B cell (primary cell): ENCODE results near the gene PACSIN2. TPM values are rescaled to one million over a fixed set of nuclear protein-coding genes. Genes with fewer than 3 reads are reported as not detected.
A peak's percentile ranks its signal among the peaks of the same experiment; 100 is the strongest.

Experiments
- ATAC-seq: fragments of 200-7000 bp; cut with Tn5 transposase; one replicate; pipeline ENCODE4 v1.10.0; 2021; ENCODE audit warnings: low read depth, mild to moderate bottlenecking, moderate number of reproducible peaks, moderate library complexity
- CTCF ChIA-PET: fragments of 350-600 bp; sonication (Branson Sonifier 250); formaldehyde crosslinking; loops from one replicate; lab custom pipeline; 2021; ENCODE audit warnings: antibody characterized with exemption, inconsistent platforms; lab: Charles Lee
- POLR2A ChIA-PET: fragments of 350-600 bp; sonication (Branson Sonifier 250); formaldehyde crosslinking; loops from one replicate; lab custom pipeline; 2021; ENCODE audit warnings: antibody characterized with exemption; lab: Charles Lee
- DNase-seq: peaks from one replicate; pipeline ENCODE4 v3.0.0; 2013
- H2AFZ ChIP-seq: 2 replicates; pipeline ENCODE4 v1.6.1; 2012; ENCODE audit warnings: mild to moderate bottlenecking, low read depth, low read length; ENCODE audit not compliant: insufficient read depth, poor library complexity, severe bottlenecking
- H3K27ac ChIP-seq, 2 donors: 1 replicate in 1 of 2; 2 replicates in 1 of 2; pipeline ENCODE4 v1.5.1; 2012 to 2013; ENCODE audit warnings: low read length in 2 of 2, mild to moderate bottlenecking in 2 of 2, moderate library complexity in 1 of 2
- H3K27me3 ChIP-seq, 4 experiments: fragments of 200-600 bp in 1 of 4; sonication (generic) in 1 of 4; replicated peaks in 1 of 4; 1 replicate in 2 of 4; 2 replicates in 2 of 4; pipeline versions ENCODE4 v1.6.1 to v1.7.0; 2013 to 2016; ENCODE audit warnings: low read length in 3 of 4, mild to moderate bottlenecking in 2 of 4, mixed read lengths in 1 of 4, moderate library complexity in 1 of 4; ENCODE audit not compliant: insufficient read depth in 4 of 4, control insufficient read depth in 3 of 4; ENCODE audit errors: control extremely low read depth in 1 of 4
- H3K36me3 ChIP-seq, 2 experiments: replicated peaks in 1 of 2; 1 replicate in 1 of 2; 2 replicates in 1 of 2; pipeline versions ENCODE4 v1.6.1 to v1.7.1; 2013; ENCODE audit warnings: low read length in 1 of 2; ENCODE audit not compliant: insufficient read depth in 2 of 2, control insufficient read depth in 1 of 2; ENCODE audit errors: control extremely low read depth in 1 of 2, extremely low read depth in 1 of 2
- H3K4me1 ChIP-seq, 2 donors: fragments of 200-600 bp in 1 of 2; sonication (generic) in 1 of 2; 1 replicate in 1 of 2; 2 replicates in 1 of 2; pipeline versions ENCODE4 v1.5.1 to v1.6.1; 2013 to 2017; ENCODE audit warnings: low read length in 2 of 2; ENCODE audit not compliant: control insufficient read depth in 2 of 2, insufficient read depth in 2 of 2
- H3K4me2 ChIP-seq: replicated peaks from 2 replicates; pipeline ENCODE3; 2012; ENCODE audit warnings: mild to moderate bottlenecking, low read depth, low read length; ENCODE audit not compliant: poor library complexity, severe bottlenecking
- H3K4me3 ChIP-seq, 5 experiments: fragments of 200-600 bp in 1 of 5; sonication (generic) in 1 of 5; 1 replicate in 3 of 5; 2 replicates in 2 of 5; pipeline versions ENCODE4 v1.5.1 to v1.7.0; 2011 to 2016; ENCODE audit warnings: low read length in 4 of 5, mild to moderate bottlenecking in 4 of 5, low read depth in 2 of 5, control low read depth in 1 of 5, moderate library complexity in 1 of 5; ENCODE audit not compliant: insufficient read depth in 1 of 5; ENCODE audit errors: control extremely low read depth in 1 of 5, extremely low read depth in 1 of 5
- H3K79me2 ChIP-seq: fragments of 200-600 bp; sonication (generic); one replicate; pipeline ENCODE4 v1.6.0; 2016; ENCODE audit warnings: low read length; ENCODE audit not compliant: control insufficient read depth, insufficient read depth
- H3K9ac ChIP-seq: fragments of 200-600 bp; sonication (generic); 2 replicates; pipeline ENCODE4 v1.6.1; 2017; ENCODE audit warnings: mild to moderate bottlenecking, low read length, moderate library complexity
- H3K9me3 ChIP-seq, 3 donors: one replicate each; pipeline versions ENCODE4 v1.6.1 to v1.7.1; 2013; ENCODE audit warnings: low read length in 2 of 3; ENCODE audit not compliant: control insufficient read depth in 2 of 3, insufficient read depth in 1 of 3; ENCODE audit errors: control extremely low read depth in 1 of 3
- H4K20me1 ChIP-seq: 2 replicates; pipeline ENCODE4 v1.6.0; 2012; ENCODE audit warnings: mild to moderate bottlenecking, low read length; ENCODE audit not compliant: insufficient read depth, control insufficient read depth, poor library complexity, severe bottlenecking
- H3K27ac Mint-ChIP-seq: one replicate; pipeline ENCODE4 v1.8.0; 2021; ENCODE audit warnings: mixed read lengths
- H3K27me3 Mint-ChIP-seq: one replicate; pipeline ENCODE4 v1.8.0; 2021; ENCODE audit warnings: mixed read lengths
- H3K4me1 Mint-ChIP-seq: one replicate; pipeline ENCODE4 v1.8.0; 2021; ENCODE audit warnings: mixed read lengths
- H3K4me3 Mint-ChIP-seq: one replicate; pipeline ENCODE4 v1.8.0; 2021; ENCODE audit warnings: mixed read lengths
- H3K9me3 Mint-ChIP-seq: one replicate; pipeline ENCODE4 v1.8.0; 2022; ENCODE audit warnings: mixed read lengths; ENCODE audit not compliant: insufficient read depth
- EZH2 ChIP-seq: IDR thresholded peaks from 2 replicates; pipeline ENCODE4 v1.6.1; 2012; ENCODE audit warnings: borderline replicate concordance, low read depth, mild to moderate bottlenecking, moderate library complexity, low read length; ENCODE audit not compliant: insufficient read depth, poor library complexity, severe bottlenecking
- WGBS: methylation state at CpG from one replicate; pipeline ENCODE4 v1.1.5; 2013; ENCODE audit warnings: missing lambda C conversion rate; ENCODE audit not compliant: insufficient coverage; 5-methylcytosine and 5-hydroxymethylcytosine counted together
- intact Hi-C: fragments of 100-400 bp; cut with micrococcal nuclease; formaldehyde crosslinking; loops from one replicate; pipeline ENCODE4 v1.10.0; 2022
- polyA plus RNA-seq: library from polyadenylated mRNA; depleted of rRNA; stranded (reverse); fragments of >200 nt; gene quantifications from 2 replicates; pipeline ENCODE4 v1.2.3, GENCODE V29; 2012
- total RNA-seq, 2 donors: library from RNA; stranded (reverse); fragments of 120-200 nt in 1 of 2; gene quantifications; 1 replicate in 1 of 2; 2 replicates in 1 of 2; pipeline versions ENCODE4 v1.2.3 to v1.2.4, GENCODE V29; 2013 to 2022
- TF ChIP-seq, protein P1 (sequence below): fragments of 200-600 bp; IDR thresholded peaks from one replicate; pipeline ENCODE4 v1.8.0; 2022; ENCODE audit warnings: antibody characterized with exemption, mild to moderate bottlenecking

The PACSIN2 gene
- total and polyA plus RNA-seq, 2 donors (not counting 1 experiment from before 2014, with no cell fraction given), result 26.9 to 59.3 TPM

DNA sequence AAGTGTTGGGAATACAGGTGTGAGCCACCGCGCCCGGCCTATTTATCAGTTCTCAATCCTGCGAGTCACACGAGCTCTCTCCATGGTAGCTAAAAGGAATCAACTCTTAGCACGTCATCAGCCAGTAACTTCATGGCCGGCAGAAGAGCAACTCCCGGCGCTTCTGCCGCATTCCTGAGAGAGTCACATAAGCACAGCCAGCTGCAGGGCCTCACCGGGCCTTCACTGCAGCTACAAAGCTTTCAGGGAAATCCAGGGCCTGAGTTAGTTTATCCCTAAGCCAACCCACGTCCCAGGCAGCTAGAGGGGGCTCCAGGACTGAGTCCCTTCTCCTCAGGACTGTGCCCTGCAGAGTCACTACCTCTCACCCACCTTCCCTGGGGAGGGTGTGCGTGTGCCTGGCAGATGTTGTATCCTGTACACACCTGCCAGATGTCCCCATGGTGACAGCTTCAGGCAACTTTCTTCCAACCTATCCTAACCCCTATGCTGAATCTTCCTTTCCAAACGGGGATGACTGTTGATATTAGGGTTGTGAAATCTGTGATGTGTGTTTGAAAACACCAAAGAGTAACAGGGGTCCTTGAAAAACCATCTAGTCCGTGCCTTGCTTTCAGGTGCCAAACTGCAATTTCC lies 112.0 kb downstream of the PACSIN2 start:
- Histone ChIP-seq H2AFZ (no peak overlapping the region), H3K4me3 (no peak overlapping the region), H4K20me1 (peaks cover 60% of the 10 kb centered on the region), H3K9me3 (no peaks in the 10 kb centered on the region), H3K4me2 (no peak overlapping the region), H3K9ac (no peak overlapping the region), H3K27me3 (no peaks in the 10 kb centered on the region), H3K4me1 (no peaks in the 10 kb centered on the region), H3K79me2 (peaks cover 90% of the 10 kb centered on the region), H3K36me3 (peaks cover 0 to 42% of the 10 kb centered on the region in 2 experiments), H3K27ac (no peak overlapping the region)
- peaks cover 3% of the 10 kb centered on the region for H3K4me1 Mint-ChIP-seq
- no peaks in the 10 kb centered on the region for H3K27me3 Mint-ChIP-seq
- POLR2A ChIA-PET, result interaction anchor here (0.6 kb wide), 1 partner anchor 35 kb away, joined by 7 read pairs; no protein-coding TSS in a partner anchor
- 99% methylated on average over 13 of the region's 15 CpGs for WGBS
- peak overlapping the region; percentile 26 for H3K27ac Mint-ChIP-seq
- DNase-seq (no peak), ATAC-seq (no peak)
- CTCF ChIA-PET, result interaction anchor here (0.7 to 2.9 kb wide), 10 partner anchors 10 to 170 kb away, joined by 3 to 13 read pairs (median 4); no protein-coding TSS in a partner anchor
- H3K4me3 Mint-ChIP-seq, result no peak overlapping the region
- TF ChIP-seq, protein P1, sequence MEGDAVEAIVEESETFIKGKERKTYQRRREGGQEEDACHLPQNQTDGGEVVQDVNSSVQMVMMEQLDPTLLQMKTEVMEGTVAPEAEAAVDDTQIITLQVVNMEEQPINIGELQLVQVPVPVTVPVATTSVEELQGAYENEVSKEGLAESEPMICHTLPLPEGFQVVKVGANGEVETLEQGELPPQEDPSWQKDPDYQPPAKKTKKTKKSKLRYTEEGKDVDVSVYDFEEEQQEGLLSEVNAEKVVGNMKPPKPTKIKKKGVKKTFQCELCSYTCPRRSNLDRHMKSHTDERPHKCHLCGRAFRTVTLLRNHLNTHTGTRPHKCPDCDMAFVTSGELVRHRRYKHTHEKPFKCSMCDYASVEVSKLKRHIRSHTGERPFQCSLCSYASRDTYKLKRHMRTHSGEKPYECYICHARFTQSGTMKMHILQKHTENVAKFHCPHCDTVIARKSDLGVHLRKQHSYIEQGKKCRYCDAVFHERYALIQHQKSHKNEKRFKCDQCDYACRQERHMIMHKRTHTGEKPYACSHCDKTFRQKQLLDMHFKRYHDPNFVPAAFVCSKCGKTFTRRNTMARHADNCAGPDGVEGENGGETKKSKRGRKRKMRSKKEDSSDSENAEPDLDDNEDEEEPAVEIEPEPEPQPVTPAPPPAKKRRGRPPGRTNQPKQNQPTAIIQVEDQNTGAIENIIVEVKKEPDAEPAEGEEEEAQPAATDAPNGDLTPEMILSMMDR, result no peak
- no peak for TF ChIP-seq EZH2
- intact Hi-C loops, result no loop called here
- no peaks in the 10 kb centered on the region for H3K9me3 Mint-ChIP-seq

- Histone ChIP-seq H4K20me1 (peaks cover 58% of the 10 kb centered on the region), H3K36me3 (peaks cover 0 to 31% of the 10 kb centered on the region in 2 experiments), H3K27me3 (no peaks in the 10 kb centered on the region), H3K4me1 (peaks cover 0 to 5% of the 10 kb centered on the region in 2 donors), H2AFZ (no peak overlapping the region), H3K4me3 (no peak overlapping the region), H3K4me2 (no peak overlapping the region), H3K9me3 (no peaks in the 10 kb centered on the region), H3K79me2 (peaks cover 88% of the 10 kb centered on the region), H3K9ac (no peak overlapping the region), H3K27ac (no peak overlapping the region)
- WGBS, result 69% methylated on average over 12 of the region's 14 CpGs
- Mint-ChIP-seq H3K27ac (peak overlapping the region; percentile 10), H3K4me3 (no peak overlapping the region), H3K4me1 (peaks cover 8% of the 10 kb centered on the region), H3K9me3 (no peaks in the 10 kb centered on the region), H3K27me3 (no peaks in the 10 kb centered on the region)
- DNase-seq (peak; percentile 30), ATAC-seq (no peak)
- intact Hi-C loops, result no loop called here
- CTCF ChIA-PET, result interaction anchor here (1.2 to 2.9 kb wide), 8 partner anchors 9 to 132 kb away, joined by 3 to 13 read pairs (median 4); no protein-coding TSS in a partner anchor
- TF ChIP-seq EZH2, result no peak
- TF ChIP-seq, protein P1, result peak; percentile 48
- POLR2A ChIA-PET, result no interaction called here
These were observed 113.0 kb downstream of the PACSIN2 start for GRCh38 chr22:42901790-42902508.
